ENCODE data around the gene STIP1.

The STIP1 gene

GRCh38 chr11:64232182-64232966, 46.4 kb downstream of the STIP1 start:
- H3K36me3 ChIP-seq = peaks cover 7% of the 10 kb centered on the region
- H3K27ac ChIP-seq = no peak overlapping the region
- no peak overlapping the region for H3K4me3 ChIP-seq (ENCODE audit: low read depth, low read length)
- TF ChIP-seq CTCF (IDR thresholded peaks at IDR 0.05; ENCODE audit: low read depth, low read length) = no peak
- no peaks in the 10 kb centered on the region for H3K27me3 ChIP-seq (ENCODE audit: insufficient read depth, low read depth, severe bottlenecking)
- no peak for DNase-seq
- no peaks in the 10 kb centered on the region for H3K9me3 ChIP-seq (ENCODE audit: severe bottlenecking)

GRCh38 chr11:64232967-64233315, 47.0 kb downstream of the STIP1 start:
- TF ChIP-seq CTCF (IDR thresholded peaks at IDR 0.05; ENCODE audit: low read depth, low read length) = no peak
- Histone ChIP-seq H3K4me3 (ENCODE audit: low read depth, low read length) (no peak overlapping the region), H3K9me3 (ENCODE audit: severe bottlenecking) (no peaks in the 10 kb centered on the region), H3K27me3 (ENCODE audit: insufficient read depth, low read depth, severe bottlenecking) (no peaks in the 10 kb centered on the region), H3K36me3 (peaks cover 11% of the 10 kb centered on the region), H3K27ac (no peak overlapping the region)
- no peak for DNase-seq

GRCh38 chr11:64233913-64234586, 48.1 kb downstream of the STIP1 start, which contains the start of gene VEGFB:
VEGFB (plus strand) TSS chr11:64234584; CDS start chr11:64234834, 250 bp downstream.
- Histone ChIP-seq H3K27me3 (ENCODE audit: insufficient read depth, low read depth, severe bottlenecking) (no peaks in the 10 kb centered on the region), H3K36me3 (peaks cover 22% of the 10 kb centered on the region), H3K27ac (peak within 1 kb of the TSS; percentile 61), H3K9me3 (ENCODE audit: severe bottlenecking) (no peaks in the 10 kb centered on the region), H3K4me3 (ENCODE audit: low read depth, low read length) (peak within 1 kb of the TSS; percentile 65)
- peak; percentile 79 for DNase-seq
- no peak for TF ChIP-seq CTCF (IDR thresholded peaks at IDR 0.05; ENCODE audit: low read depth, low read length)

DNA sequence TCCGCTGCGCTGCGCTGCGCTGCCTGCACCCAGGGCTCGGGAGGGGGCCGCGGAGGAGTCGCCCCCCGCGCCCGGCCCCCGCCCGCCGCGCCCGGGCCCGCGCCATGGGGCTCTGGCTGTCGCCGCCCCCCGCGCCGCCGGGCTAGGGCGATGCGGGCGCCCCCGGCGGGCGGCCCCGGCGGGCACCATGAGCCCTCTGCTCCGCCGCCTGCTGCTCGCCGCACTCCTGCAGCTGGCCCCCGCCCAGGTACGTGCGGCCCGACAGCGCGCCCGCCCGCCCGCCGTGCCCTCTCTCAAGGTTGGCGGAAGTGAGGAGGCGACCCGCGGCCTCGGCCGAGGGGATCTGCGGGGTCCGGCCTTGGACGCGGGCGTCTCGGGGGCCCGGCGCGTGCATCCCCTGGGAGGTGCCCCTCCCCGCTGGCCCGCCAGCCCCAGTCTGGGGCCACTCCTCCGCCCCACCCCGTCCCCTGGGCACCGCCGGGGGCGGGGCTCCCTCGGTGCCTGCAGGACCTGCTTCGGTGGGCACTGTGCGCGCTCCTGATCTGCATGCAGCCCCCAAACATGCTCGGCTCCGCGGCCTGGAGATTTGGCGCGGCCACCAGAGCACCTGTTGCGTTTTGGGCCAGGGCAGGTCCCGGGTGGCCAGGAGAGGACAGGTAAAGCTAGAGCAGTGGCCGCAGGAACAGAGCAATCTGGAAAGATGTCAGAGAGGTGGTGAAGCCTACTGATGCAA, 48.8 kb downstream of the STIP1 start:
- Histone ChIP-seq H3K36me3 (peaks cover 22% of the 10 kb centered on the region), H3K9me3 (ENCODE audit: severe bottlenecking) (no peaks in the 10 kb centered on the region), H3K27ac (peak overlapping the region; percentile 58), H3K4me3 (ENCODE audit: low read depth, low read length) (peak overlapping the region; percentile 41), H3K27me3 (ENCODE audit: insufficient read depth, low read depth, severe bottlenecking) (no peaks in the 10 kb centered on the region)
- no peak for TF ChIP-seq CTCF (IDR thresholded peaks at IDR 0.05; ENCODE audit: low read depth, low read length)
- no peak for DNase-seq

DNA sequence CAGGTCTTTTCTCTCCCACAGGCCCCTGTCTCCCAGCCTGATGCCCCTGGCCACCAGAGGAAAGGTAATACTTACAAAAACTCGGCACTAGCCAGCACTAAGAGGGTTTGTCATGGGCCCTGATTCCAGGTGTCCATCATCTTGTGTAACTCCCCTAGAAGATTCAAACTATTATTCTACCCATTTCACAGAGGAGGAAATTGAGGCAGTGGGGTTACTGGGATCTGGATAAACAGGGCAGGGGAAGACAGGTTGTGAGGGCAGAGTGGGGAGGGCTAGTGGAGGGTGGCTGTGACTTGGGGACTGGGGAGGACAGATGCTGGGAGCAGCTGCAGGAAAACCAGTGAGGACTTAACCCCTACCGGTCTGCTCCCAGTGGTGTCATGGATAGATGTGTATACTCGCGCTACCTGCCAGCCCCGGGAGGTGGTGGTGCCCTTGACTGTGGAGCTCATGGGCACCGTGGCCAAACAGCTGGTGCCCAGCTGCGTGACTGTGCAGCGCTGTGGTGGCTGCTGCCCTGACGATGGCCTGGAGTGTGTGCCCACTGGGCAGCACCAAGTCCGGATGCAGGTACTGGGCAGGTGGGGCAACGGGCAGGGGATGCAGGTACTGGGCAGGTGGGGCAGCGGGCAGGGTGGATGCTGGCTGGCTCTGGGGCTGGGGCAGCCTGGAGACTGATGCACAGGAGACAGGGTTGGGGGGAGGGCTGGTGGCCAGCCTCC, 49.6 kb downstream of the STIP1 start:
- no peak for DNase-seq
- Histone ChIP-seq H3K36me3 (peaks cover 22% of the 10 kb centered on the region), H3K4me3 (ENCODE audit: low read depth, low read length) (peak overlapping the region; percentile 41), H3K27ac (no peak overlapping the region), H3K9me3 (ENCODE audit: severe bottlenecking) (no peaks in the 10 kb centered on the region), H3K27me3 (ENCODE audit: insufficient read depth, low read depth, severe bottlenecking) (no peaks in the 10 kb centered on the region)
- TF ChIP-seq CTCF (IDR thresholded peaks at IDR 0.05; ENCODE audit: low read depth, low read length) = no peak
